GM12891 (cell line): Measurements from ENCODE around the gene PERM1.

Experiments used
- DNase-seq: peaks from one replicate; pipeline ENCODE4 v3.0.0; 2011; ENCODE audit warnings: low spot score; ENCODE audit not compliant: insufficient read length
- FAIRE-seq: peaks from 2 replicates; lab custom pipeline; 2011; peaks lifted over from hg19 to GRCh38; lab: Jason Lieb, UNC
- PAX5 ChIP-seq: IDR thresholded peaks from 2 replicates; pipeline ENCODE4 v1.6.1; 2011; ENCODE audit warnings: low read length, moderate library complexity, mild to moderate bottlenecking; ENCODE audit not compliant: insufficient read depth, severe bottlenecking
- POLR2A ChIP-seq: IDR thresholded peaks from 2 replicates; pipeline ENCODE4 v1.6.1; 2011; ENCODE audit warnings: low read depth, low read length, control low read depth
- POLR2AphosphoS5 ChIP-seq: IDR thresholded peaks from 2 replicates; pipeline ENCODE4 v1.6.1; 2011; ENCODE audit warnings: low read depth, low read length, control low read depth
- POU2F2 ChIP-seq: IDR thresholded peaks from 2 replicates; pipeline ENCODE4 v1.6.1; 2011; ENCODE audit warnings: low read depth, mild to moderate bottlenecking, control low read depth, low read length, moderate library complexity
- SPI1 ChIP-seq: IDR thresholded peaks from 2 replicates; pipeline ENCODE4 v1.6.1; 2011; ENCODE audit warnings: low read depth, low read length, control low read depth
- TAF1 ChIP-seq: IDR thresholded peaks from 2 replicates; pipeline ENCODE4 v1.6.1; 2011; ENCODE audit warnings: low read depth, low read length, control low read depth

The PERM1 gene

DNA sequence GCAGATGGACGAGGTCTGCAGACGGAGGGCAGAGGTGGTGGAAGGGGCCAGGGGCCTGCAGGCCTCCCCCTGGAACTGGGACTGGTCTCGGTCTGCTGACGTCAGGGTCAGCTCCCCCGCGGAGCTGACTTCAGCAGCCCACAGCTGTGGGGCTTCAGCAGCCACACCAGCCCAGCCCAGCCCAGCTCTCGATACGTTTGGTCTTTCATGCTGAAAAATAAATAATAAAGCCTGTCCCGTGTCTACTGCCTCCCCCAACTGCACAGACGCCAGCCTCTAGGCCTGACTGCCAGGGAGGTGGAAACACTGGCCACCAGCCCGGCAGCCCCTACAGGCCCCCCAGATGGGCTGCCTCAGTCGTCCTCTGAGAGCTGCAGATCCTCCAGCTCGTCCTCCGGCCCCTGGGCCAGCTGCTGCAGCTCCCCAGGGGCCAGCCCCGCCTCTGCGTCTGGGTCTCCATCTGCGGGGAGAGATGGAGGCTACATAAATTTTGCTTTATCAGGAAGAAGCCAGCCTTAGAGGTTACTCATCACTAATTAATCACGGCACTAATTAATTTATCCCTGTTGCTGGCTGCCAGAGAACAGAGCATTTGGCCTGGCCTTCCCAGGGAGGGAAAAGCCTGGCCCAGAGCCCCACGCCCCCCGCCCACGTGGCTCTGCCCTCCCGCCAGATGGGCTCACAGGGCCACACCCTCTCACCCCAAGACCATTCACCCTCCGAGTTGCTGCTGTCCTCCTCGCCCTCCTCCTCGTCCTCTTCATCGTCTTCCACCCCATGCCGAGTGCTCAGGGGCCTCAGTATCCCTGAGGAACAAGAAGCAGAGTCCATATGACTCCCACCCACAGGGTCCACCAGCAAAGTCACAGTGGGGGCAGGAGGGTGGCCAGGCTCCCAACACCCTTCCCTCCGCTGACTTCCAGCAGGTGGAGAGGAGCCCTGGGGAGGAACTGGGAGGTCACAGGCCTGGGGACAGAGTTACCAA is 37.3 kb downstream of the PERM1 start:
- FAIRE-seq, result no peak
- DNase-seq, result no peak
- TF ChIP-seq POU2F2 (no peak), PAX5 (no peak), POLR2AphosphoS5 (no peak), TAF1 (no peak), POLR2A (no peak), SPI1 (no peak)

- no peak for TF ChIP-seq POU2F2
- no peak for TF ChIP-seq POLR2A
- TF ChIP-seq POLR2AphosphoS5, result no peak
- no peak for TF ChIP-seq SPI1
- no peak for TF ChIP-seq PAX5
- TF ChIP-seq TAF1, result no peak
- FAIRE-seq (no peak), DNase-seq (no peak)
These were observed 38.1 kb downstream of the PERM1 start for GRCh38 chr1:943545-944340.

DNA sequence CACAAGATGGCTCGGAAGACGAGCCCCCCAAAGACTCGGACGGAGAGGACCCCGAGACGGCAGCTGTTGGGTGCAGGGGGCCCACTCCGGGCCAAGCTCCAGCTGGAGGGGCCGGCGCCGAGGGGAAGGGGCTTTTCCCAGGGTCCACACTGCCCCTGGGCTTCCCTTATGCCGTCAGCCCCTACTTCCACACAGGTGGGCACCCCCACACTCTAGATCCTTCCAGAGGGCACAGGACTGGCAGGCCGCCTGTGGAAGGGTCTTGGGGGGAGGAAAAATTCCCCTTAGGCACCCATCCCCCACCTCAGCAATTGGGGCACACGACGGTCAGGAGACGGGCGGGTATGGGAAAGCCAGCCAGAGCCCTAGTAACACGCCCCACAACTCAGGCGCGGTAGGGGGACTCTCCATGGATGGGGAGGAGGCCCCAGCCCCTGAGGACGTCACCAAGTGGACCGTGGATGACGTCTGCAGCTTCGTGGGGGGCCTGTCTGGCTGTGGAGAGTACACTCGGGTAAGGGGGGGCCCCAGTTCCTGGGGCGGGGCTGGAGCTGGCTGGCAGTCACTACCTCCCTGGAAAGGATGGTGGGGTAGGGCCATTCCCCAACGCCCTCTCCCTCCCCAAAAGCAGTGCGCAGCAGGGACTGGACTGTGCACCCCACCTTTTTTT is 38.9 kb downstream of the PERM1 start:
- DNase-seq, result no peak
- TF ChIP-seq TAF1, result no peak
- TF ChIP-seq POLR2AphosphoS5, result no peak; the same call in 1 of the 2 replicates
- TF ChIP-seq SPI1, result no peak
- TF ChIP-seq PAX5, result no peak
- no peak for TF ChIP-seq POLR2A
- no peak for TF ChIP-seq POU2F2
- no peak for FAIRE-seq

- no peak for FAIRE-seq
- no peak for DNase-seq
- TF ChIP-seq SPI1 (no peak), POU2F2 (no peak), TAF1 (no peak)
These were observed 39.5 kb downstream of the PERM1 start for GRCh38 chr1:942411-942821.

- peak; percentile 85 for DNase-seq
- no peak for FAIRE-seq
- TF ChIP-seq SPI1, result no peak
- TF ChIP-seq POLR2AphosphoS5, result no peak
- no peak for TF ChIP-seq POLR2A
- no peak for TF ChIP-seq PAX5
- no peak for TF ChIP-seq POU2F2
- TF ChIP-seq TAF1, result no peak
These were observed 40.1 kb downstream of the PERM1 start for GRCh38 chr1:941588-942383.

DNA sequence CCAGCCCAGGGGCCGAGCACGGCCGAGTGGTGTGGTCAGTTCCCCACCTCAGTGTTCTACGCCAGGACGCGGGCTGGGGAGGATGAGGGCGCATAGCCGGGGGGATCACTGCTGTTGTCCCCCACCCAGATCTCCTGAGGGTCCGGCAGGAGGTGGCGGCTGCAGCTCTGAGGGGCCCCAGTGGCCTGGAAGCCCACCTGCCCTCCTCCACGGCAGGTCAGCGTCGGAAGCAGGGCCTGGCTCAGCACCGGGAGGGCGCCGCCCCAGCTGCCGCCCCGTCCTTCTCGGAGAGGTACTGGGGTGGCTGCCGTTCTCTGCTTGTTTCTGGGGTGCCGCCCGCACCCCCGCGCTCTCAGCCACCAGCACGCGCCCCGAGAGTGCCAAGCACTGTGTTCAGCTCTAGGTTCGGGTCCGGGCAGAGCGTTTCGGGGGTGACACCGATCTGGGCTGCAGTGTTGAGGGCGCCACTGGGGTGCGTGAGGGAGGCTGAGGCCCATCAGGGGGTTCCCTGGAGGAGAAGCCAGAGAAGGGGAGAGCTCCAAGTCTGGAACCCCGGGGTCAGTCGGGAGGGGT is 40.8 kb downstream of the PERM1 start:
- FAIRE-seq (peak; percentile 5), DNase-seq (no peak)
- TF ChIP-seq POU2F2, result no peak
- no peak for TF ChIP-seq PAX5
- no peak for TF ChIP-seq POLR2A
- TF ChIP-seq TAF1, result no peak
- TF ChIP-seq SPI1, result no peak
- no peak for TF ChIP-seq POLR2AphosphoS5

GRCh38 chr1:940107-941014 is 41.5 kb downstream of the PERM1 start:
- DNase-seq (peak; percentile 68), FAIRE-seq (no peak)
- no peak for TF ChIP-seq POLR2A
- no peak for TF ChIP-seq TAF1
- no peak for TF ChIP-seq PAX5
- TF ChIP-seq SPI1, result no peak
- no peak for TF ChIP-seq POLR2AphosphoS5
- no peak for TF ChIP-seq POU2F2

DNA sequence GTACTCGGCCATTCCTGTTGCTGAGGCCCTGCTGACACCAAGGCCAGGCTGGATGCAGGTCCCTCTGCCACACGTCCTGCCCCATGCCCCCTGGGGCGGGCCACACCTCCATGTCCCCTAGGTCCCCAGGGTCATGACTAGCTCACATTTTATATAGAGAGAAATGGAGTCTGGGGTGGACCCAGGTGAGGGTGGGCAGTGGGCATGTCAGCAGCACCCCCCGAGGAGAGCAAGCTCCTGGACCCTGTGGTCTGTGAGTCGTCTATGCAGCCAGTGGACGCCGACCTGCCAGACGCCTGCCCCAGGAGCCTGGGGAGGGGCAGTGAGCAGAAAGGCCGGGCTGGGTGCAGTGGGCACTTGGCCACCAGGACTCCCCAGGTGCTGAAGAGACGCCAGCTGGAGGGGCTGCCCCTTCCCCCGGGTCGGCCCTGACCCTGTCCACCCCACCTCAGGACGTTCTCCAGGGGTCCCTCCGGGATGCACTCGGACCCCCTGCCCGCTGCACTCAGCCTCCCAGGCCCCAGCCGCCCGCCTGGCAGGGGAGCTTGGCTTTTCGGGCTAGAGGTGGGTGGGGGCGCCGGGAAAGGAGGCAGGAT is 42.3 kb downstream of the PERM1 start:
- FAIRE-seq, result no peak
- no peak for DNase-seq
- TF ChIP-seq PAX5 (no peak), TAF1 (no peak), SPI1 (no peak), POLR2AphosphoS5 (no peak), POLR2A (no peak), POU2F2 (no peak)
